GM10266 (cell line): ENCODE measurements around the gene USP32.

Experiments
- DNase-seq: peaks from one replicate; pipeline ENCODE4 v3.0.0; 2012; ENCODE audit errors: extremely low spot score
- CTCF ChIP-seq: IDR thresholded peaks from 2 replicates; pipeline ENCODE4 v1.5.1; 2012; ENCODE audit warnings: mild to moderate bottlenecking, low read depth; ENCODE audit not compliant: control insufficient read depth, insufficient read depth; ENCODE audit errors: missing control alignments

Gene USP32

GRCh38 chr17:60300949-60301348 lies 91.0 kb downstream of the USP32 start:
- TF ChIP-seq CTCF, result no peak

GRCh38 chr17:60300011-60300410 lies 91.9 kb downstream of the USP32 start:
- TF ChIP-seq CTCF, result no peak
- no peak for DNase-seq

More at GRCh38 chr17:60300949-60301348, 91.0 kb downstream of the USP32 start:
- no peak for DNase-seq

GRCh38 chr17:60297760-60298401 lies 94.1 kb downstream of the USP32 start:
- no peak for TF ChIP-seq CTCF
- no peak for DNase-seq

- no peak for DNase-seq
- no peak for TF ChIP-seq CTCF
Measured at GRCh38 chr17:60296177-60296576, 95.8 kb downstream of the USP32 start.

GRCh38 chr17:60293580-60294335 lies 98.2 kb downstream of the USP32 start:
- DNase-seq, result no peak
- TF ChIP-seq CTCF, result no peak

- TF ChIP-seq CTCF, result no peak
- DNase-seq, result no peak
Measured at GRCh38 chr17:60292697-60293096, 99.2 kb downstream of the USP32 start.

GRCh38 chr17:60284709-60285108 lies 107.2 kb downstream of the USP32 start:
- no peak for DNase-seq
- no peak for TF ChIP-seq CTCF
